Kidney (tissue), 22 donors: ENCODE results near the gene FDXR. TPM values are rescaled to one million over a fixed set of nuclear protein-coding genes. Genes with fewer than 3 reads are reported as not detected.

Experiments used
- DNase-seq, 5 donors: peaks; one replicate each; pipeline ENCODE4 v3.0.0-alpha.2; 2013 to 2020
- FAIRE-seq: peaks from 2 replicates; lab custom pipeline; 2012; peaks lifted over from hg19 to GRCh38; lab: Jason Lieb, UNC
- H3K27ac ChIP-seq, 2 donors: one replicate each; pipeline ENCODE4 v1.7.0; 2013; ENCODE audit warnings: low read depth in 2 of 2, low read length in 2 of 2, inconsistent platforms in 1 of 2
- H3K27me3 ChIP-seq: one replicate; pipeline ENCODE4 v1.7.1; 2013; ENCODE audit warnings: low read length, inconsistent platforms; ENCODE audit not compliant: control insufficient read depth, insufficient read depth
- H3K36me3 ChIP-seq, 3 donors: one replicate each; pipeline versions ENCODE4 v1.7.0 to v1.7.1; 2013; ENCODE audit warnings: low read length in 3 of 3, control low read depth in 1 of 3, inconsistent platforms in 1 of 3; ENCODE audit not compliant: insufficient read depth in 3 of 3, control insufficient read depth in 2 of 3
- H3K4me1 ChIP-seq, 3 donors: one replicate each; pipeline versions ENCODE4 v1.7.0 to v1.7.1; 2013; ENCODE audit warnings: low read length in 3 of 3, inconsistent platforms in 1 of 3, low read depth in 1 of 3; ENCODE audit not compliant: control insufficient read depth in 2 of 3, insufficient read depth in 2 of 3
- H3K4me3 ChIP-seq, 3 donors: one replicate each; pipeline versions ENCODE4 v1.7.0 to v1.8.1; 2013; ENCODE audit warnings: low read length in 3 of 3, control low read depth in 1 of 3, inconsistent platforms in 1 of 3
- H3K9ac ChIP-seq, 3 donors: one replicate each; pipeline versions ENCODE4 v1.7.0 to v1.7.1; 2013; ENCODE audit warnings: low read length in 3 of 3, control low read depth in 1 of 3, inconsistent platforms in 1 of 3
- H3K9me3 ChIP-seq, 3 donors: one replicate each; pipeline versions ENCODE4 v1.7.0 to v1.7.1; 2013; ENCODE audit warnings: low read length in 3 of 3, control low read depth in 1 of 3, inconsistent platforms in 1 of 3; ENCODE audit not compliant: control insufficient read depth in 2 of 3, insufficient read depth in 1 of 3
- intact Hi-C: fragments of 100-400 bp; cut with DNase I; formaldehyde crosslinking; loops from one replicate; pipeline ENCODE4 v1.11.1; 2022
- long read RNA-seq, 10 donors: library from polyadenylated mRNA in 1 of 10; unstranded in 1 of 10; transcript quantifications; one replicate each; pipeline ENCODE4 v2.0.0 and lab custom pipeline, GENCODE V29; 2021 to 2026
- polyA plus RNA-seq: library from polyadenylated mRNA; stranded (reverse); fragments of 350-450 nt; fragmentation: Illumina TruSeq; extraction: RNeasy Lipid Tissue Mini Kit (QIAGEN cat#74804); gene quantifications from one replicate; pipeline ENCODE4 v1.2.3, GENCODE V29; 2014; ENCODE audit warnings: low read depth, low replicate concordance; ENCODE audit not compliant: insufficient read depth
- total RNA-seq: library from RNA; stranded (reverse); fragmentation: NEBNext Ultra II Directional; extraction: Animal tissue kit (Norgen Biotek cat#: 25700); gene quantifications from one replicate; pipeline ENCODE4 v1.2.1, GENCODE V29; 2021
- TF ChIP-seq, protein P1 (sequence below): IDR thresholded peaks from 3 replicates; pipeline ENCODE4 v1.5.1; 2012; ENCODE audit warnings: mild to moderate bottlenecking, moderate library complexity, borderline replicate concordance; ENCODE audit not compliant: insufficient read depth; ENCODE audit errors: extremely low read depth
- donor health status: control.
- donor health status: control.
- donor health status: control.
- donor health status: control.
- donor health status: control.
- donor health status: DM: yes; HTN: yes; CAD: no.
- donor health status: Normal renal cell carcinoma (clear cell type).

The FDXR gene, protein sequence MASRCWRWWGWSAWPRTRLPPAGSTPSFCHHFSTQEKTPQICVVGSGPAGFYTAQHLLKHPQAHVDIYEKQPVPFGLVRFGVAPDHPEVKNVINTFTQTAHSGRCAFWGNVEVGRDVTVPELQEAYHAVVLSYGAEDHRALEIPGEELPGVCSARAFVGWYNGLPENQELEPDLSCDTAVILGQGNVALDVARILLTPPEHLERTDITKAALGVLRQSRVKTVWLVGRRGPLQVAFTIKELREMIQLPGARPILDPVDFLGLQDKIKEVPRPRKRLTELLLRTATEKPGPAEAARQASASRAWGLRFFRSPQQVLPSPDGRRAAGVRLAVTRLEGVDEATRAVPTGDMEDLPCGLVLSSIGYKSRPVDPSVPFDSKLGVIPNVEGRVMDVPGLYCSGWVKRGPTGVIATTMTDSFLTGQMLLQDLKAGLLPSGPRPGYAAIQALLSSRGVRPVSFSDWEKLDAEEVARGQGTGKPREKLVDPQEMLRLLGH
- total RNA-seq (9.0 TPM), polyA plus RNA-seq (15.2 TPM)
- long read RNA-seq, donor 1, partial matches to known transcripts = 0 of 1 reads
- long read RNA-seq, donor 1, other reads (novel, unspliced or antisense) = 0 of 1 reads
- long read RNA-seq, donor 2, partial matches to known transcripts = 0 of 2 reads
- long read RNA-seq, donor 2, other reads (novel, unspliced or antisense) = 0 of 2 reads
- long read RNA-seq, donor 3, partial matches to known transcripts = 0 of 1 reads
- long read RNA-seq, donor 3, other reads (novel, unspliced or antisense) = 0 of 1 reads
- long read RNA-seq, donor 4, partial matches to known transcripts = 0 of 4 reads
- long read RNA-seq, donor 4, other reads (novel, unspliced or antisense) = 0 of 4 reads
- long read RNA-seq, donor 5 = 0 reads
- long read RNA-seq, donor 6, partial matches to known transcripts = 0 of 1 reads
- long read RNA-seq, donor 6, other reads (novel, unspliced or antisense) = 0 of 1 reads
- long read RNA-seq, donor 7, transcript FDXR-201 (12 exons, 1,875 nt) = major isoform, 10 of 15 reads
- long read RNA-seq, donor 7, partial matches to known transcripts = 1 of 15 reads
- long read RNA-seq, donor 7, other reads (novel, unspliced or antisense) = 4 of 15 reads
- long read RNA-seq, donor 8 = 0 reads
- long read RNA-seq, donor 9 = 0 reads
- long read RNA-seq, donor 10 = 0 reads

DNA sequence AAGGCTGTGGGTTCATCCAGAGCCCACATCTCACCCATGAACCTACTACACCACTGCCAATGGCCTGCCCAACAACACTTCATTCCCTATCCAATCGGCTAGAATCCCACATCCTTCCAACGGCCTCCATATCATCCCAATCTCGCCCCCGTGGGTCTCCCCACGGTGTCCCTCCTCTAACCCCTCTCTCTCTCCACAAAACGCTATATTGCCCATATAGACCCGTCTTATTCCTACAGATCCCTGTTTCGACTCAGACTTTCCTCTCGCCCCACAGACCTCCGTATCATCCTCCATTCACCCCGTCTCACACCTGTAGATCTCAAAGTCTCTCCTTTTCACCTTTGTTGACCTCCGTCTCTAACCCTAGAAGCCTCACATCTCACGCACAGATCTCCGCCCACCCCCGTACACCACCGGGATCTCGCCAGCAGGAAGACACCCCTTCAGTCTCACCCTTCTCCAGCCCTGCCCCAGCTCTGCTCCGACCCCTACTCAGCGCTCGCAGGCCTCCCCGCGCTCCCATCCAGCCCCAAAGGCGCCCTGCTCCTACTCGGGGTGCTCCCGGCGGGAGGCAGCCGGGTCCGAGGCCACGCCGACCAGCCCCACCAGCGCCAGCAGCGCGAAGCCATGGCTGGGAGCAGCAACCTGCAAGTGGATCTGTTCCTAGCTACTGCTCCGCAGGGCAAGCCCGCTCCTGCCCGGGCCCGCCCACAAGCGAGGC is at the start of gene FDXR:
TSS of gene FDXR (minus strand) at position 682 of the 724 bp plus-strand sequence. CDS start at position 632, 50 bp downstream.
- Histone ChIP-seq H3K9me3 (no peaks in the 10 kb centered on the region), H3K36me3 (no peaks in the 10 kb centered on the region), H3K27me3 (no peaks in the 10 kb centered on the region), H3K9ac (peak within 1 kb of the TSS; percentile 52 to 86 (median 69)), H3K27ac (peak within 1 kb of the TSS; percentile 43 to 94), H3K4me1 (peaks cover 0 to 12% (median 4%) of the 10 kb centered on the region in 3 donors), H3K4me3 (peak within 1 kb of the TSS; percentile 77 to 96 (median 79))
- FAIRE-seq (no peak), DNase-seq (no peak)
- intact Hi-C loops = no loop called here
- TF ChIP-seq, protein P1, sequence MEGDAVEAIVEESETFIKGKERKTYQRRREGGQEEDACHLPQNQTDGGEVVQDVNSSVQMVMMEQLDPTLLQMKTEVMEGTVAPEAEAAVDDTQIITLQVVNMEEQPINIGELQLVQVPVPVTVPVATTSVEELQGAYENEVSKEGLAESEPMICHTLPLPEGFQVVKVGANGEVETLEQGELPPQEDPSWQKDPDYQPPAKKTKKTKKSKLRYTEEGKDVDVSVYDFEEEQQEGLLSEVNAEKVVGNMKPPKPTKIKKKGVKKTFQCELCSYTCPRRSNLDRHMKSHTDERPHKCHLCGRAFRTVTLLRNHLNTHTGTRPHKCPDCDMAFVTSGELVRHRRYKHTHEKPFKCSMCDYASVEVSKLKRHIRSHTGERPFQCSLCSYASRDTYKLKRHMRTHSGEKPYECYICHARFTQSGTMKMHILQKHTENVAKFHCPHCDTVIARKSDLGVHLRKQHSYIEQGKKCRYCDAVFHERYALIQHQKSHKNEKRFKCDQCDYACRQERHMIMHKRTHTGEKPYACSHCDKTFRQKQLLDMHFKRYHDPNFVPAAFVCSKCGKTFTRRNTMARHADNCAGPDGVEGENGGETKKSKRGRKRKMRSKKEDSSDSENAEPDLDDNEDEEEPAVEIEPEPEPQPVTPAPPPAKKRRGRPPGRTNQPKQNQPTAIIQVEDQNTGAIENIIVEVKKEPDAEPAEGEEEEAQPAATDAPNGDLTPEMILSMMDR = no peak

DNA sequence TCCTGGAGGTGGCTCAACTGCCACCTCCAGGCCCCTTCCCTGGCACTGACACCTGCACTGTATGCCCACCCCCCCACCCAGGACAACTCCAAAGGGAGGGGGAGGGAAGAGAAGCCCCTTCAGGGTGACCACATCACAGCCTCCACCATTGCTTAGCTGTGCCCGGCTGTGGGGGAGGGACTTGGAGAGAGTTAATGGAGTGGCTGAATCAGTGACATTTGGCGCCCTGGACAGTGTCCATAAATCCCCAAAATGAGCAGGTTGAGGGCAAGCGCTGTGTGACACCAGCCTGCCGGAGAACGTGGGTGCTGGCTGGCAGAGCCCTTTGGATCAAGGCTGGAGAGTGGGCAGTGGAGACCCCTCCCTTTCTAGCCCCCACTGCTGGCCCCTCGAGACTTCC is 49.4 kb upstream of the FDXR start:
- DNase-seq = peak in 4 of 5 donors; percentile 53 to 74 (median 68)
- Histone ChIP-seq H3K4me1 (peaks cover 0 to 6% (median 0%) of the 10 kb centered on the region in 3 donors), H3K9ac (no peak overlapping the region), H3K36me3 (no peaks in the 10 kb centered on the region), H3K27me3 (peaks cover 25% of the 10 kb centered on the region), H3K4me3 (peak overlapping the region in 1 of 3 donors; percentile 37), H3K9me3 (no peaks in the 10 kb centered on the region), H3K27ac (no peak overlapping the region)
- intact Hi-C loops = no loop called here
- FAIRE-seq = no peak
- TF ChIP-seq, protein P1 = no peak

DNA sequence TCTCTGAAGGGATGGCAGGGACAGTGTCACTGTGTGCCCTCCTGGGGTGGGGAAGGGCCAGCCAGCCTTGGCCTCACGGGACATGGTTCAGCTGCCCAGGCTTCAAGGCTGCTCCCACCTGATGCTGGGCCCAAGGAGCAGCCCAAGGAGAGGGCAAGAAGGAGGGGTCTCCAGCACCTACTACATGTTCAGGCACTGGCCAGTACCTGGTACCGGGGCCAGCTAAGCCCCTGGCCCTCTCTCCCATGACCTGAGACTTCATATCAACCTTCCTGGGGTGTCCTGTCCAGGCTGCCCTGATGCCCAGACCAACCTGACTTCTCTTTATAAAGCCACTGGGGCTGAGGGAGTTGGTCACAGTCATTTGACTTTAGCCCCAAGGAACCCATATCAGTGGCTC is 49.0 kb upstream of the FDXR start:
- no peak overlapping the region for H3K27ac ChIP-seq
- H3K4me1 ChIP-seq = peaks cover 0 to 8% (median 0%) of the 10 kb centered on the region in 3 donors
- H3K27me3 ChIP-seq = peaks cover 23% of the 10 kb centered on the region
- DNase-seq = no peak
- intact Hi-C loops = no loop called here
- no peak for FAIRE-seq
- H3K4me3 ChIP-seq = no peak overlapping the region
- no peak overlapping the region for H3K9ac ChIP-seq
- TF ChIP-seq, protein P1 = no peak
- no peaks in the 10 kb centered on the region for H3K9me3 ChIP-seq
- H3K36me3 ChIP-seq = no peaks in the 10 kb centered on the region
